ENCODE data around the gene SUPT3H.
A peak's percentile ranks its signal among the peaks of the same experiment; 100 is the strongest.

The SUPT3H gene

GRCh38 chr6:44849806-44850205 is 527.9 kb downstream of the SUPT3H start:
- H3K4me3 ChIP-seq (ENCODE audit: low read depth, low read length): no peak overlapping the region
- no peak for DNase-seq (ENCODE audit: low read depth)

GRCh38 chr6:44843734-44844133 is 534.0 kb downstream of the SUPT3H start:
- H3K4me3 ChIP-seq (ENCODE audit: low read depth, low read length): no peak overlapping the region
- DNase-seq (ENCODE audit: low read depth): no peak

- no peak for DNase-seq (ENCODE audit: low read depth)
- H3K4me3 ChIP-seq (ENCODE audit: low read depth, low read length): no peak overlapping the region
Observed at GRCh38 chr6:44842616-44843015, 535.1 kb downstream of the SUPT3H start.

GRCh38 chr6:44841829-44842228 is 535.9 kb downstream of the SUPT3H start:
- no peak overlapping the region for H3K4me3 ChIP-seq (ENCODE audit: low read depth, low read length)
- no peak for DNase-seq (ENCODE audit: low read depth)

- no peak for DNase-seq (ENCODE audit: low read depth)
- no peak overlapping the region for H3K4me3 ChIP-seq (ENCODE audit: low read depth, low read length)
Observed at GRCh38 chr6:44837741-44838140, 540.0 kb downstream of the SUPT3H start.

GRCh38 chr6:44837255-44837654 is 540.5 kb downstream of the SUPT3H start:
- DNase-seq (ENCODE audit: low read depth): no peak
- H3K4me3 ChIP-seq (ENCODE audit: low read depth, low read length): no peak overlapping the region

- DNase-seq (ENCODE audit: low read depth): no peak
- no peak overlapping the region for H3K4me3 ChIP-seq (ENCODE audit: low read depth, low read length)
Observed at GRCh38 chr6:44833248-44833647, 544.5 kb downstream of the SUPT3H start.

GRCh38 chr6:44831002-44831610 is 546.6 kb downstream of the SUPT3H start:
- no peak overlapping the region for H3K4me3 ChIP-seq (ENCODE audit: low read depth, low read length)
- DNase-seq (ENCODE audit: low read depth): peak; percentile 20

- no peak overlapping the region for H3K4me3 ChIP-seq (ENCODE audit: low read depth, low read length)
- no peak for DNase-seq (ENCODE audit: low read depth)
Observed at GRCh38 chr6:44829836-44830235, 547.9 kb downstream of the SUPT3H start.

GRCh38 chr6:44828780-44829179 is 549.0 kb downstream of the SUPT3H start:
- no peak for DNase-seq (ENCODE audit: low read depth)
- no peak overlapping the region for H3K4me3 ChIP-seq (ENCODE audit: low read depth, low read length)

GRCh38 chr6:44826025-44826676 is 551.6 kb downstream of the SUPT3H start:
- no peak for DNase-seq (ENCODE audit: low read depth)

GRCh38 chr6:44825273-44825672 is 552.5 kb downstream of the SUPT3H start:
- DNase-seq (ENCODE audit: low read depth): no peak
- no peak overlapping the region for H3K4me3 ChIP-seq (ENCODE audit: low read depth, low read length)

More at GRCh38 chr6:44826025-44826676, 551.6 kb downstream of the SUPT3H start:
- H3K4me3 ChIP-seq (ENCODE audit: low read depth, low read length): no peak overlapping the region

GRCh38 chr6:44824567-44824966 is 553.2 kb downstream of the SUPT3H start:
- no peak overlapping the region for H3K4me3 ChIP-seq (ENCODE audit: low read depth, low read length)
- DNase-seq (ENCODE audit: low read depth): no peak

- no peak for DNase-seq (ENCODE audit: low read depth)
- no peak overlapping the region for H3K4me3 ChIP-seq (ENCODE audit: low read depth, low read length)
Observed at GRCh38 chr6:44820759-44821158, 557.0 kb downstream of the SUPT3H start.

GRCh38 chr6:44820321-44820720 is 557.4 kb downstream of the SUPT3H start:
- no peak for DNase-seq (ENCODE audit: low read depth)
- no peak overlapping the region for H3K4me3 ChIP-seq (ENCODE audit: low read depth, low read length)

GRCh38 chr6:44811456-44811855 is 566.3 kb downstream of the SUPT3H start:
- no peak overlapping the region for H3K4me3 ChIP-seq (ENCODE audit: low read depth, low read length)
- DNase-seq (ENCODE audit: low read depth): no peak

- no peak for DNase-seq (ENCODE audit: low read depth)
Observed at GRCh38 chr6:44809258-44809657, 568.5 kb downstream of the SUPT3H start.

GRCh38 chr6:44808148-44808547 is 569.6 kb downstream of the SUPT3H start:
- H3K4me3 ChIP-seq (ENCODE audit: low read depth, low read length): no peak overlapping the region
- DNase-seq (ENCODE audit: low read depth): no peak

More at GRCh38 chr6:44809258-44809657, 568.5 kb downstream of the SUPT3H start:
- H3K4me3 ChIP-seq (ENCODE audit: low read depth, low read length): no peak overlapping the region

- no peak for DNase-seq (ENCODE audit: low read depth)
- no peak overlapping the region for H3K4me3 ChIP-seq (ENCODE audit: low read depth, low read length)
Observed at GRCh38 chr6:44806656-44807055, 571.1 kb downstream of the SUPT3H start.

- DNase-seq (ENCODE audit: low read depth): peak; percentile 57
- H3K4me3 ChIP-seq (ENCODE audit: low read depth, low read length): no peak overlapping the region
Observed at GRCh38 chr6:44805238-44805846, 572.4 kb downstream of the SUPT3H start.
